Left cardiac atrium (tissue), 4 donors: ENCODE data around the gene CUL1. TPM values are rescaled to one million over a fixed set of nuclear protein-coding genes. Genes with fewer than 3 reads are reported as not detected.
A peak's percentile ranks its signal among the peaks of the same experiment; 100 is the strongest.

Source experiments
- ATAC-seq, 2 donors: fragments of 200-7000 bp; cut with Tn5 transposase; one replicate each; pipeline ENCODE4 v1.9.1; 2020; ENCODE audit warnings: mild to moderate bottlenecking in 2 of 2, moderate library complexity in 2 of 2
- DNase-seq: peaks from one replicate; pipeline ENCODE4 v3.0.0-alpha.2; 2020
- intact Hi-C, 2 donors: fragments of 100-400 bp; cut with DNase I; formaldehyde crosslinking; loops; one replicate each; pipeline versions ENCODE4 v1.14.1 to v1.15.1; 2022 to 2023
- total RNA-seq, 2 donors: library from RNA; stranded (reverse); fragmentation: NEBNext Ultra II Directional; extraction: Animal tissue kit (Norgen Biotek cat#: 25700); gene quantifications; one replicate each; pipeline ENCODE4 v1.2.1, GENCODE V29; 2021
- donor health status: DM: no; HTN: yes; CAD: no.
- donor health status: DM: no; HTN: yes; CAD: no; lungs with severe emphysema.
- donor health status: DM: yes; HTN: yes; CAD: no.
- donor health status: Dilated cardiomyopathy.

The CUL1 gene
- total RNA-seq, 2 donors from 2014 or later = 40.8 to 52.2 TPM

DNA sequence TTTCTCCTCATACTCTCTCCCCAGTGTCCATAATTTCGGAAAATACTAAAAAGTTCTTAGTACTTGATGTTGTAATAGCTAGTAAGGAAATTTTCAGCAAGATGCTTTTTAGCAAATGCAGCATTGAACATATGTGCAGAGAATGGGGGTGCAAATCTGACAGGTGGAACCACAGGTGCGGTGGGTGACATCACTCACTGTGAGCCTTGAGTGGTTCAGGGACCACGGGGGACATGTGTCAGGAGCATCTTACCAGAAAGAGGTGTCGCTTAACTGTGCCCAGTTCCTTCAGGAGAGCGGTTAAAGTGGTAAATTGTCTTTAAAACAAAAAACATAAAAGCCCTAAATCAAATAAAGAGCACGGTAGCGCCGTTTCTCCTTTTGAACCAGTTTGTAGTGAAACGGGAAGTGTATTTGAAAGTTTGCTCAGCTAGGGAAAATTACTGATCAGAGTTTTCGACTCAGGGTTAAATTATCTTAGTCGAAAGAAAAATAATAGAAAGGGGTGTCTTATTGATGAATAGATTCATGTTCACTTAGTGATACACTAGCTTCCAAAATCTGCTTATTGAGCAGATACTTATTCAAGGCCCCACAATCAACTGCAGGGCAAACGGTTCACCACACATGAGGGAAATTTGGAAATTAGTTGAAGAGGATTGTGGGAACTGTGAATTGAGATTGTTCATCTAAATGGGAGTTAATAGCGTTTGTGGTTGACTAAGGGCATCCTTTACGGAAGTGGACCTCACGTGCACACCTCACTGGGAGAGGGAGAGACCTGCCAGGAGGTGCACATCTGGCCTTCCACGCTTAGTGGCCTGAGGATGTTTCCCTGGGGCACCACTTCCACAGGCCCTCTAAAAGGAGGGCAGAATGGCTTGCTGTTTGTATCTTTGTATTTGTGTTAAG, 12.7 kb downstream of the CUL1 start:
- ATAC-seq = no peak
- intact Hi-C loops = no loop called here

DNA sequence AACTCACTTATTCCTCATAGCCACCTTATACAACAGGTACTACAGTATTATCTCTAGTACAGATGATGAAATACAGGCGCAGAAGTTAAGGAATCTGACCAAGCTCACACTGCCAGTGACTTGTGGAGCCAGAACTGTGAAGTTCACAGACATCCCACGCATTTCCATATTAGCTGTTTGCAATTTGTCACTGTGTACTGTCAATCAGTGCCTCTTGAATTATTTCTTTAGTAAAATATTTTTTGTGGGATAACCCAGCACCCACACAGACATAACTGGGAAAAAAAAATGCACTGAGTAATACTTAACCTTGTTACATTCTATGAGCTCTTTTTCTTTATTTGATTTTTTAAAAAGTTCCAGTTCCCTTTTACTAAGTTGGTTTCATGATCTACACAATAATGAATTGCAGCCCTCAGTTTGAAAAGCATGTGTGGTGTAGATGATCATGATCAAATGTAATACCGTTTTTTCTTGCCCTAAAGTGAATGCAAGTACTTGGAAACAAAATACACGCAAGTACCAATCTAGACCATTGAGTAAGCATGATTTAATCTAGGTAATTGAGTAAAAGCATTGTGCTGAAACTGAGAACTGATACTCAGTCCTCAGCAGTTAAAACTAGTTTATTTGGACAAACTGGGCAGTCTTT, 14.1 kb downstream of the CUL1 start:
- ATAC-seq = peak; percentile 53 to 79
- intact Hi-C loops = no loop called here

More for the DNA sequence above, 12.7 kb downstream of the CUL1 start:
- DNase-seq = no peak

DNA sequence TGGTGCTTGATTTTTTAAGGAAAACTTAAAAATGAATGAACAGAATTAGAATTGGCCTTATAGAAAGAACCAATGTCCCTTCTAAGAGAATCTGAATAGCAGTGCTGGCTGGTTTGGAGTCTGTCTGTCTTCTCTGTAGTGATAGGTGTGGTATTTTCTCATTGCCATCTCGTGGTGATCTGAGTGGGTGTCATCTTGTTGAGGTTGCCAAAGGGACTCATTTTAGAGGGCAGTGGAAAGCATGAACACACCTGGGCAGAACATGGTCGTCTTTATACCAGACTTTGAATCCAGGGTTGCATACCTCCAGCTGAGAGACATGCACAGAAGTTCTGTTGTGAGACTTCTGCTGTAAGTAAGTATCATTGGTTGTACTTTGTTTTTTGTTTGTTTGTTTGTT, 15.8 kb downstream of the CUL1 start:
- DNase-seq = no peak
- no peak for ATAC-seq
- intact Hi-C loops = no loop called here

More for the DNA sequence above, 14.1 kb downstream of the CUL1 start:
- no peak for DNase-seq

DNA sequence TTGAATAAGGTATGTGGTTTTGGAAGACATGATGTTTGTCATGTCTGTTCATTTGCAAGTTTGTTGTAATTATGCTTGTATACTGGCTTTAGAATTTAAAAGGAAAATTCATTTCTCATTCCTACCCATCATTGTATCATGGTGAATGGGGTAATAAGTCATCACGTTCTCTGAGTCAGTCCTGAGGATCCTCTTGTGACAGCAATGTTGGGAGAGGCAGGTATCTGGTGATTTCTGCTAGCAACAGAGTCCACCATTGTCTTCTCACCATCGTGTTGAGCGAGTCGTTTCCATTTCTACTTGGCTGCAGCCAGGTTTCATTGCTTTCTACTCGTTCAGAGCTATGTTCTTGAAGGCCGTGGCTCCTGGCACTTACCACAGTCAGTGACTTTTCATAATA, 16.3 kb downstream of the CUL1 start:
- intact Hi-C loops = no loop called here
- ATAC-seq = no peak
- DNase-seq = no peak

DNA sequence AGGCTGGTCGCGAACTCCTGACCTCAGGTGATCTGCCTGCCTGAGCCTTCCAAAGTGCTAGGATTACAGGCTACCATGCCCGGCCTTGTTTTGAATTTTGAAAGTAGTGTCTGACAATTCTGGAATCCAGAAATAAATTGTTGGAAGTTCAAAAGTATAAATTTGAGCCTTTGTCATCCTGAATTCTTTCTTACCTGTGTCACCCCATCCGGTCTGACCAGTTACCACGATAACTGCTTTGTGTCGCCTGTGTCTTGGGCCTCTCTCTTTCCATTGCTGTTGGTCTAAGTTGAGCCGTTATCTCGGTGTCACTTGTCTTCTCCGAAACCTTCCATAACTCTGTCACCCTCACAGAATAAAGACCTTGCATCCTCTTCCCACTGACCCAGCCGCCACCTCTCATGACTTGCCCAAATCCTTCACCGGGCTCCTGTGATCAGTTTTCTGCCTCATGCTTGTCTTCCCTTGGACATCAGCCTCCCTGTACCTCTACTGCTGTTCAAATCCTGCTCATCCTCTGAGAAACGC, 18.6 kb downstream of the CUL1 start:
- ATAC-seq = no peak

DNA sequence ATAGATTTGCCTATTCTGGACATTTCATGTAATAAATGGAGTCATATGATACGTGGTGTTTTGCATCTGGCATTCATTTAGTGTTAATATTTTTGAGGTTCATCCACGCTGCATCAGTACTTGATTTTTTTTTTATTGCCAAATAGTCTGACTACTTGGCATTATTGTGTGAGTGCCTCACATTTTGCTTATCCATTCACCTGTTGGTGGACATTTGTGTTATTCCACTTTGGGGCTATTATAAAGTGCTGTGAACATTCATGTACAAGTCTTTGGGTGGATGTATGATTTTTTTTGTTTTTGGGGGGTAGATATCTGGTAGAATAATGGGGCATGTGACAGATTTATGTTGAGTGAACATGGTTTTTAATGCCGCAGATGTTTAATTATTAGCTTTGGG, 19.7 kb downstream of the CUL1 start:
- ATAC-seq (no peak), DNase-seq (no peak)
- intact Hi-C loops = no loop called here

More for the DNA sequence above, 18.6 kb downstream of the CUL1 start:
- DNase-seq = no peak
- intact Hi-C loops = no loop called here

DNA sequence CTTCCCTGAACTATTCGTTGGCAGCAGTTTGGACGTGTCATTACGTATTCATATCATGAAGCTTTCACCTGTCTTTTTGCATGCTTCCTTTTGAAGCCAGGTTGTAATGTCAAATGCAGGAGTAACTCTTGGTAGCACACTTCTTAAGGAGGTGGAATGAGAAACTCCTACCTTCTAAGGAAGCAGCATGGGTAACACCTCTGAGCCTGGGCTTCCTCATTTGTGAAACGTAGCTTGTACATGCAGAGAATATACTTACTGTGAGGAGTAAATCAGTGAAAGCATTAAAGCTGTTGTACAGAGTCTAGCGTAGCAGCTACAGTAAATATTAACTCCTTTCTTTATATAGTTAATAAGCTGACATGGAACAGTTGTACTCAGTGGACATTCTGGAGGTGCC, 21.1 kb downstream of the CUL1 start:
- no peak for ATAC-seq
- no peak for DNase-seq
- intact Hi-C loops = no loop called here

DNA sequence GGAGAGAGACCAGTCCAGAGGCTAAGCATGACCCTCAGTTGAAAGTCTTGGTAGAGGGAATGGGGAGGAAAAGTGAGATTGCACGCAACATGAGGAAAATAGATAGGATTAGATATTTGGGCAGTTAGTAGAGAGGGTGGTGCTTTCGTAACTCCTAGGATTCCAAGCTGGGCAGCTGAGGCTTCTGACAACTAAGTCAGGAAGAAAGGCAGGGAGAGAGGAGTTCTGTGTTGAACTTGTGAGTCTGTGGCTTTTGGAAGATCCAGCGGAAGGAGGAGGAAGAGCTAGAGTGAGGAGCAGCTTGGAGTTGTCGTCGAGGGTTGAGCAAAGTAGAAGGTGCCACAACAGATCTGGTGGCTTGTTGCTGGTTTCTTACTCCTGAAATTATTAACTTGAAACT, 21.8 kb downstream of the CUL1 start:
- ATAC-seq (peak; percentile 16 to 57), DNase-seq (no peak)

DNA sequence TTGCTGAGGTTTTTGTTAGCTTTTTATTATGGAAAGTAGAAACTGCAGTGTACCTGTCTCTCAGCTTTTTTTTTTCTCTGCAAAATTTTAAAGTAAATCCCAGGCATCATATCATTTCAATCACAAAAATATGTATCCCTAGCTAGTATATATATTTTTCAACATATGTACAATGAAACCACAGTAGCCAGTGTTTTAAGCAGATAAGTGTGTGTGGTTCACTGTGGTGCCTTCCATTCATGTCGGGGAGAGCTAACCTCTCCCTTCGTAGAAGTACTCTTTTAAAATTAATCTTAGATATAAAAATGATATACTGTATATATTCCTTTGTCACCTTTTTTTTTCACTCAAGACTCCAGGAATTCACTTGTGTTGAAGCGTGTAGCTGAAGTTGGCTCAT, 22.7 kb downstream of the CUL1 start:
- intact Hi-C loops = no loop called here
- DNase-seq (no peak), ATAC-seq (no peak)

More for the DNA sequence above, 21.8 kb downstream of the CUL1 start:
- intact Hi-C loops = no loop called here

DNA sequence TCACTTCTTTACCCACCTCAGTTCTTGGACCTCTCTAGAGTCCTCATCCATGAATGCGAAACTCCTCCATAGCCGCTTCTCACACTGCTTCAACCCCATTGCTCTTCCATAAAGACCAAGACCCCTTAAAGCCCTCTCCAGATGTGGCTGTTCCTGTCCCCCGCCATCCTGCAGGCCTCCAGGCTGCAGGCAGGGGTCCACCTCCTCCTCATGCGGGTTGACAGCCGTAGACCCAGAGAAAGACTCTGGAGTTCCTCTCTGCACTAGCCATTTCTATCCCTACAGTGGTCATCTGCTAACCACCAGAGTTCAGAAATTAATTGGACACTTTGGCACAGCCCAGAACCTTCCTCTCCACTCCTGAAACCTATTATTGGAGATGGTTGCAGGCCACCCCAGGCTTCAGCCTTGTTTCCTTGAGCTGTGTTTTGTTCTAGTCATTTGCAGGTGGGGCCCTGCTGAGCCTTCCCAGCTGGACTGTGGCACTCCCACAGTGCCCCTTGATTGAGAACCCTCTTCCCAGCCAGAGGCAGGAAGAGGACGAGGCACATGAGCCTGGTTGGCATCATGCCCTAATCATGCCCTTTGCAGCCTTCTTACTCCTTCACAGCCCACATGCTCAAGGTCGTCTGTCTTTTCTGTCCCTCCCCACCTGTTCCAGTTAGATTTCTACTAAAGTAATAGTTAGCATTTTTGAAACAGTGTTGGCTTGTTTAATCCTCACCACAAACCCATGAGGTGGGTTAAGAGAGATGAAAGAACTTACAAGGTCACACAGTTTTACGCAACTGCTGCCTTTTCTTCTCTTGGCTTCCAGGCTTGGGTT, 23.9 kb downstream of the CUL1 start:
- DNase-seq (no peak), ATAC-seq (peak; percentile 45 to 50)
- intact Hi-C loops = no loop called here

DNA sequence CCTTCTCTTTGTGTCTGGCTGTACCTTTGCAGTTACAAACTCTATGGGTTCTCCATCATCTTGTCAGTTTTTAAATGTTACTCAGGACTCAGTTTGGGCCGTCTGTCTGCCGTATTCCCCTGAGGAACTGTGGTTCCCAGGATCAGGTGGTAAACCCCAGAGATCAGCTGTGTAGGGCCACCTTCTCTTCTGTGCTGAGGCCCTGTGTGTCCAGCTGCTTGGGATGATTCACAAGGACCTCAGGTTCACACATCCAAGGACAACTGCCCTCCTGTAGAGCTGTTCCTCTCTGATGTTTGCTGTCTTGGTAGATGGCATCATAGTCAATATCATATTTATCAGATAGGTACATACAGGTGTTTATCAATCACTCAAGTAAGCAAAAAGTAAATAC, 24.5 kb downstream of the CUL1 start:
- ATAC-seq (peak in 1 of 2 donors; percentile 17), DNase-seq (no peak)
- intact Hi-C loops = no loop called here

DNA sequence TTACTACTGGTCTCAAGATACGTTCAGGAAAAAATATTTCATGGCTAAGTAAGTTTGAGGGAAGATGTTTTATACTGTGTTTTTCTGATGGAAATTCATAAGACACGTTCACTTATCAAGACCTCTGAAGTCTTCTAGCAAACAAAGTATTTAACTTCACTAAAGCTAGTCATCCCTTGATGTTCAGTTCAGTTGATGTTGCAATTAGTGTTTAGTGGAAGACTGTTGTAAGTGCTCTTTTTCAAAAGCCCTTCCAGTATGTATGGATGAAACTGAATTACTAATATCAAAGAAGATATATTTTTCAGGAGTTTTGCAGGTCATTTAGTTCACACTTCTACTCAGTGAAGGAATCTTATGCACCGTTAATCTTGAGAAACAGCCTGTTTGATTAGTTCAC, 25.1 kb downstream of the CUL1 start:
- intact Hi-C loops = no loop called here
- no peak for ATAC-seq
- DNase-seq = no peak

DNA sequence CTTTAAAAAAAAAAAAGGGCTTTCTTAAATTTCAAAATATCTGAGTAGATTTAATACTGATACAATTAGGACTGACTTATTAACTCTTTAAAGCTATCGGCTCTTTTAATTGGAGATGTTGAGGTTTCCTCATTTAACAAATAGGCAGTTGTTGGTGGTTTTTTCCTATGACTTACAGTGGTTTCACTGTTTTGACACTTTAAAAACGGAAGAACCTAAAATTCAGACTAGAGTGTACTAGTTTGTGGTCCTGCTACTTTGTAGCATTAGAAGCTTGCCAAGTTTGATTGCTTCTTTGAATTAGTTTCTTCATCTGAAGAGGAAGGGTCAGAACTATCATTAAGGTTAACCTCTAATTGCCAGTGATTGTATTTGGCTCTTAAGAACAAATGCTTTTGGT, 27.7 kb downstream of the CUL1 start:
- intact Hi-C loops = no loop called here
- ATAC-seq = no peak

DNA sequence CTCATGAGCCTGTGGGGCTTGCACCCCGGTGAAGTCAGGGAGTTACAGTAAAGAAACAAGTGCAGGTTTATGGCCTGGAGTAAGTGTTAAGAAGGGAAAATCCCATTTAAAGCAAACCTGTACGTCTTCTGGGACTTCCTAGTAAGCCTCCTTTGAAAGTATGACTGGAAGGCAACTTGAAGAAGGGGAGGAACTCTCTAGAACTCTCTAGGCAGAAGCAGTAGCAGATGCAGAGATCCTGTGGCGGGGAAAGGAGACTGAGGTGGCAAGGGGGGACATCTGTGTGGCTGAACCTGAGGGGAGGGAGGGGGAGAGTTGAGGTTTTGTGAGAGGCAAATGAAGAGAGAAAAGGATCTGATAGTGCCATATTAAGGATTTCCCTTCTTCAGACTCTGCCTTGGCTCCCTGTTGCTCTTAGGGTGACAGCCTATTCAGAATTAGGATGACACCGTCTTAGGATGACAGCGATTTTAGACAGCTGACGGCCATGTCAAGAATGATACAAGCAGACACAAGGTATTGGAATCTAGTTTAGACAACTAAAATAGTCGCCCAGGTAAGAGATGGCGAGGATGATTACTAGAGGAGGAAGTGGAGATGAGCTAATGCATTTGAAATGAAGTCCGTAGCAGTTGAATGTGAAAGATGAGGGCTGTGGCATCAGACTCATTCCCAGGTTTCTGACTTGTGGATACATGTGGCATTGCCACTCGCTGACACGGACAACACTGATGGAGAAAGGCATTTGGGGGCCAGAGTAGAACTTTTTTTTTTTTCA, 29.0 kb downstream of the CUL1 start:
- no peak for ATAC-seq
- intact Hi-C loops = no loop called here
- no peak for DNase-seq

More for the DNA sequence above, 27.7 kb downstream of the CUL1 start:
- no peak for DNase-seq

DNA sequence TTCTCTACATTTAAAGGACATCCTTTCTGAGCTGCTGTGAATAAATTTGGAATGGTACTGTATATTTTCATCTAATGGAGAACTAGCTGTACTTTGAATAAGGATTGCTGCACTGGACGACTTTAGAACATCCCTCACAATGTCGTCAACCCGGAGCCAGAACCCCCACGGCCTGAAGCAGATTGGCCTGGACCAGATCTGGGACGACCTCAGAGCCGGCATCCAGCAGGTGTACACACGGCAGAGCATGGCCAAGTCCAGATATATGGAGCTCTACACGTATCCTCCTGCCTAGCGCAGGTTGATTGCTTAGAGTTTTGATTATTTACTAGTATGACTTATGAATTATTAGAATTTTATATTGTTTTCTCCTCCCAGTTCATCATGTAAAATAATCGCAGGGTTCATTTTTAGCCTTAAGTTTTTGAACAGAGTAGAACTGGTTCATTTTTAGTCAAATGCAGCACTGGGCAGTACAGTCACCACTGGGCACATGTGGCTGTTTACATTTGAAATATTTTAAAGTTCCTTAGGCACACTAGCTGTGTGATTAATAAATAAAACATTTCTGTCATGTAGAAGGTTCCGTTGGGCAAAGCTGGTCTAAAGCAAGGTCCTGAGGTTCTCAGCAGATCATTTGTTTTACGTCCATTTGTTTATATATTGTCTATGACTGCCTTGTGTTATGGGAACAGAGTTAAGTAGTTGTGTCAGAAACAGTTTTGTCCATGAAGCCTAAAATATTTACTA, 31.5 kb downstream of the CUL1 start:
- DNase-seq (no peak), ATAC-seq (no peak)
- intact Hi-C loops = loop anchor here in 1 of 2 donors (5.0 kb wide), 1 partner anchor 232 kb away; no protein-coding TSS in a partner anchor

DNA sequence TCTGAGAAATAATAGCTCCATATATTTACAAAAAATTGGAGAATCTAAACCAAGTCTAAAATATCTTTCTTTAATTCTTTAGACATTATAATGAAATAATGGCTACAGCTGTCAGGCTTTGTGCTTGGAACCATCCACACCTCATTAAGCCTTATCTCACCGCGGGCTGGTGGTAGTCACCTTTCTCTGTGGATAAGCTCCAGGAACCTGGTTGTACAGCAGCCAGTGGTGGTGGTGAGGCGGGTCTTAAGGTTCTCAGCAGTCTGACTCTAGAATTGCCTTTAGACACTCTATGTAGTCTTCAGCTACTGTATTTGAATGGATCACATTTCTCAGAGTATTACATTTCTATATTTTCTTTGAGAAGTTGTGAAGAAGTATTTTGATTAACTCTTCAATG, 34.2 kb downstream of the CUL1 start:
- DNase-seq = no peak
- peak in 1 of 2 donors; percentile 20 for ATAC-seq
- intact Hi-C loops = loop anchor here in 1 of 2 donors (5.0 kb wide), 1 partner anchor 229 kb away; no protein-coding TSS in a partner anchor

DNA sequence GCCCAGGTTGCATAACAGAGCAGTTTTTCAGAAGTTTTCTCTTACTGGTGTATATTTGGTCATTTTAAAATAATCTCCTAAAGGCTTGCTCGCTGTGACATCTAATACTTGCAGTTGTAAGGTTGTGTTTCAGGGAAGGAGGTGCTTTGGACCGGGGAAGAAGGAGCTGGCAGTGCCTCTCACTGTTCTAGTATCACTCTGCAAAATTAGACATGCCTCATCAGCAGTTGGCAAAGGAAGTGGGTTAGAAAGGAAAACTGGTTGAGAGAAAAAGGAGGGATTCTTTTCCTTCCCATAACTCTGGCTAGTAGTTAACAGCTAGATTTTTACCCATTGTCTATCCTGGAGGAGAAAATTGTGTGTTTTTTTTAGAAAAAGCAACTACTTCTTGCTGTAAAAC, 34.8 kb downstream of the CUL1 start:
- ATAC-seq = peak in 1 of 2 donors; percentile 67
- intact Hi-C loops = loop anchor here in 1 of 2 donors (5.0 kb wide), 1 partner anchor 229 kb away; no protein-coding TSS in a partner anchor
- no peak for DNase-seq

DNA sequence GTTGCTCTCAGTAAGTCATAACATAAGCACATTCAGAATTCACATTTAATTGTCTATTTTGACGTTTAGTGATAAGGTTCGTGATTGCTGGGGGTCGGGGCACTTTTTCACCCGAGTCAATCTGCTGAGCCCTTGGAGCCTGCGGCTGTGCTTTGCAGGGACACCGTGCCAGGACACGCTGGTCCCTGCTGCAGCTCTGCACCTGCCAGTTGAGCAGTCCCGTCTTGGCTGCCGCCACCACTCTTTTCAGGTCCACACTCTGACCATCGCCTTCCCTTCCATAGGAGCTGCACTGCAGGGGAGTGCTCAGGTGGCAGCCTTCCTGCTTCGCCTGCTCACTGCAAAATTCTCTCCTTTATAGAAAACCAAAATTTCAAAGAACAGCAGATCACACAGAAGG, 36.4 kb downstream of the CUL1 start:
- DNase-seq (no peak), ATAC-seq (no peak)
- intact Hi-C loops = no loop called here
